ENCODE results near the gene ETFA.

ETFA gene

DNA sequence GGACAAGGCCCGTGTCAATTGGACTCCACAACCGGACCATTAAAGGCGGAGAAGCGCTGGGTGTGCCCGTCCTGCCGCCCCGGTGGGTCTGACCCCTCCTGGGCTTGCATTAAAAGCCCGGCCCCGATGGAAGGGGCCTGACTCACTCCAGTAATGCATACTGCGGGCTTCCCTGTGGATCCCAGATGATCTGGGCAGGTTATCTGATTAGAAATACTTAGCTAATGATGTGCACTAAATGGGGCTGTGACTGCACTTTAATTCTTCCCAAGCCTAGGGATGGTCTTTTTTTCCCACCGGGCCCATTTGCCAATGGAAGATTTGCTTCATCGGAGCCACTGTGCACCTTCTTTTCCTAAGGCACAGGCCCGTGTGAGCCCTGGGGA lies 126.6 kb downstream of the ETFA start:
- H3K4me3 ChIP-seq (IDR thresholded peaks at IDR 0.05; ENCODE audit: insufficient read depth, low read depth, low read length): no peak overlapping the region
- no peaks in the 10 kb centered on the region for H3K36me3 ChIP-seq (ENCODE audit: insufficient read depth)
- no peaks in the 10 kb centered on the region for H4K20me1 ChIP-seq (ENCODE audit: insufficient read depth)
- no peak overlapping the region for H3K27ac ChIP-seq
- no peaks in the 10 kb centered on the region for H3K4me1 ChIP-seq (ENCODE audit: low read depth, poor library complexity, severe bottlenecking)
- TF ChIP-seq, protein P1, sequence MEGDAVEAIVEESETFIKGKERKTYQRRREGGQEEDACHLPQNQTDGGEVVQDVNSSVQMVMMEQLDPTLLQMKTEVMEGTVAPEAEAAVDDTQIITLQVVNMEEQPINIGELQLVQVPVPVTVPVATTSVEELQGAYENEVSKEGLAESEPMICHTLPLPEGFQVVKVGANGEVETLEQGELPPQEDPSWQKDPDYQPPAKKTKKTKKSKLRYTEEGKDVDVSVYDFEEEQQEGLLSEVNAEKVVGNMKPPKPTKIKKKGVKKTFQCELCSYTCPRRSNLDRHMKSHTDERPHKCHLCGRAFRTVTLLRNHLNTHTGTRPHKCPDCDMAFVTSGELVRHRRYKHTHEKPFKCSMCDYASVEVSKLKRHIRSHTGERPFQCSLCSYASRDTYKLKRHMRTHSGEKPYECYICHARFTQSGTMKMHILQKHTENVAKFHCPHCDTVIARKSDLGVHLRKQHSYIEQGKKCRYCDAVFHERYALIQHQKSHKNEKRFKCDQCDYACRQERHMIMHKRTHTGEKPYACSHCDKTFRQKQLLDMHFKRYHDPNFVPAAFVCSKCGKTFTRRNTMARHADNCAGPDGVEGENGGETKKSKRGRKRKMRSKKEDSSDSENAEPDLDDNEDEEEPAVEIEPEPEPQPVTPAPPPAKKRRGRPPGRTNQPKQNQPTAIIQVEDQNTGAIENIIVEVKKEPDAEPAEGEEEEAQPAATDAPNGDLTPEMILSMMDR (conservative IDR thresholded peaks at IDR 0.05; ENCODE audit: low read depth, low read length): no peak
- H3K9ac ChIP-seq: no peak overlapping the region
- H2AFZ ChIP-seq (ENCODE audit: low read depth): no peak overlapping the region
- no peaks in the 10 kb centered on the region for H3K79me2 ChIP-seq (ENCODE audit: insufficient read depth, low read depth)
- H3K27me3 ChIP-seq (ENCODE audit: insufficient read depth, low read depth): no peaks in the 10 kb centered on the region; the same call in 1 of the 2 replicates
- no peak overlapping the region for H3K4me2 ChIP-seq

DNA sequence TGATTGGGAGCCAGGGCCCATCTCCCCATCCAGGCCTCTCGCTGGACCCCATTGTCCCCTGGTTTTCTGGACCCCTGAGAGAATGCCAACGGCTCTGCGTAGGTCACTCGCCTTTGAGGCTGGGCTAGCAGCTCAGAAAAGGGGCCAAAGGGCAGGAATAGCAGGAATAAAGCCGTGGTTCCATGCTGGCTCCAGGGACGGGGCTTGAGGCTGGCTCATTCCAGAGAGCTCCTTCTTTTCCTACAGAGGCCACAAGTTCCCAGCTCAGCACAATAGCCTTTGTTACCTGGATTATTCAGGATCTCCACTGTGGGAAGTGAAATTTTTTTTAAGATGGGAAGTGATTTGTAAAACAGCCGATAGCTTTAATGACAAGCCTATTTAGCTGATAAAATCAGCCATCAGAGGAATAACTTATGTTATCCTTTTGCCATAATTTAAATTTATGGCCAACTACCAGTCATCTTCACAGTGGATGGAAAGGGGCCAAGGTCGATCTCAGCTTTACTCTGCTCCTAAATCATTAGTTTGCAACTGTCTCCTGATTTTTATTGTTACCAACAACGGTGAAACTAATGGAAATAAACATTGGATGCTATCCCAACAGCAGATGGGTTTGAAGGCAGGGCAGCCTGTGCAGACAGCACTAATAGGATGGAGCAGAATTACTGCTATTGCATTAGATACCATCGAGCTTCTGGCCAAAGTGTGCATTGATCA lies 127.2 kb downstream of the ETFA start:
- no peaks in the 10 kb centered on the region for H3K36me3 ChIP-seq (ENCODE audit: insufficient read depth)
- no peak overlapping the region for H3K4me3 ChIP-seq (IDR thresholded peaks at IDR 0.05; ENCODE audit: insufficient read depth, low read depth, low read length)
- TF ChIP-seq, protein P1 (conservative IDR thresholded peaks at IDR 0.05; ENCODE audit: low read depth, low read length): no peak
- no peaks in the 10 kb centered on the region for H4K20me1 ChIP-seq (ENCODE audit: insufficient read depth)
- H2AFZ ChIP-seq (ENCODE audit: low read depth): no peak overlapping the region
- H3K27ac ChIP-seq: no peak overlapping the region
- H3K9ac ChIP-seq: no peak overlapping the region
- no peaks in the 10 kb centered on the region for H3K27me3 ChIP-seq (ENCODE audit: insufficient read depth, low read depth)
- no peaks in the 10 kb centered on the region for H3K4me1 ChIP-seq (ENCODE audit: low read depth, poor library complexity, severe bottlenecking)
- no peak overlapping the region for H3K4me2 ChIP-seq
- H3K79me2 ChIP-seq (ENCODE audit: insufficient read depth, low read depth): no peaks in the 10 kb centered on the region

GRCh38 chr15:76181705-76182107 lies 129.6 kb downstream of the ETFA start:
- no peaks in the 10 kb centered on the region for H3K36me3 ChIP-seq (ENCODE audit: insufficient read depth)
- TF ChIP-seq, protein P1 (conservative IDR thresholded peaks at IDR 0.05; ENCODE audit: low read depth, low read length): no peak
- no peak overlapping the region for H3K9ac ChIP-seq
- no peak overlapping the region for H2AFZ ChIP-seq (ENCODE audit: low read depth)
- no peaks in the 10 kb centered on the region for H3K4me1 ChIP-seq (ENCODE audit: low read depth, poor library complexity, severe bottlenecking)
- no peaks in the 10 kb centered on the region for H4K20me1 ChIP-seq (ENCODE audit: insufficient read depth)
- no peaks in the 10 kb centered on the region for H3K79me2 ChIP-seq (ENCODE audit: insufficient read depth, low read depth)
- no peak overlapping the region for H3K4me2 ChIP-seq
- no peak overlapping the region for H3K4me3 ChIP-seq (IDR thresholded peaks at IDR 0.05; ENCODE audit: insufficient read depth, low read depth, low read length)
- no peaks in the 10 kb centered on the region for H3K27me3 ChIP-seq (ENCODE audit: insufficient read depth, low read depth)
- no peak overlapping the region; the same call in 1 of the 2 replicates for H3K27ac ChIP-seq

GRCh38 chr15:76180321-76180720 lies 130.9 kb downstream of the ETFA start:
- H3K27me3 ChIP-seq (ENCODE audit: insufficient read depth, low read depth): no peaks in the 10 kb centered on the region
- H4K20me1 ChIP-seq (ENCODE audit: insufficient read depth): no peaks in the 10 kb centered on the region
- H3K9ac ChIP-seq: no peak overlapping the region
- no peak overlapping the region for H3K4me2 ChIP-seq
- no peak overlapping the region for H2AFZ ChIP-seq (ENCODE audit: low read depth)
- no peaks in the 10 kb centered on the region for H3K79me2 ChIP-seq (ENCODE audit: insufficient read depth, low read depth)
- H3K4me3 ChIP-seq (IDR thresholded peaks at IDR 0.05; ENCODE audit: insufficient read depth, low read depth, low read length): no peak overlapping the region
- no peaks in the 10 kb centered on the region for H3K4me1 ChIP-seq (ENCODE audit: low read depth, poor library complexity, severe bottlenecking)
- no peak overlapping the region for H3K27ac ChIP-seq
- TF ChIP-seq, protein P1 (conservative IDR thresholded peaks at IDR 0.05; ENCODE audit: low read depth, low read length): no peak
- H3K36me3 ChIP-seq (ENCODE audit: insufficient read depth): no peaks in the 10 kb centered on the region

Measured in KMS-11 (cell line).